Measurements from ENCODE around the gene TMEM229A. TPM values are rescaled to one million over a fixed set of nuclear protein-coding genes. Genes with fewer than 3 reads are reported as not detected.

The TMEM229A gene
- total and polyA plus RNA-seq, 9 of the 15 experiments (the other 6 are each of a cell fraction or from before 2014, with no cell fraction given): not detected

DNA sequence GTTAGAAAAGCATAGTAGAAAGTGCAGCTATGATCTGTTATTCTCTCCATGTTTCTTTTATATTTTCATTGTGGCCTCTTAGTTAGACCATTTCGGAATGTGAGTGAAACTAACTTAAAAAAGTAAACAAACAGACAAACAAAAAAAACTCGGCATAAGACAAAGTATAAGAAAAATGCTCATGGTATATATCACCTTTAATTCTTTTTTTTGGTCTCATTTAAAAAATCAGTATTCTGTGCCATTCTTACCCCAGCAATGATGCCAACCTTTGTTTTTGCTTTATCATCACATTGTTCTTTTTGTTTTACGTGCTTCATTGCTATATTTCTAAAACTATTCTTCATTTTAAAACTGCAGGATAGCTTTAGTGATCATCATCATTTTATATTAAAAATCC lies 2.8 kb upstream of the TMEM229A start:
- in situ Hi-C loops (cut with MboI) (no loop called here), intact Hi-C loops (cut with micrococcal nuclease) (no loop called here)
- TF ChIP-seq ZNF316 (IDR thresholded peaks at IDR 0.05) (peak; percentile 46), ZZZ3 (IDR thresholded peaks at IDR 0.05) (no peak)
- POLR2A ChIA-PET: no interaction called here
- Histone ChIP-seq H3K27ac (ENCODE audit: extremely low read depth, low read depth, low read length) (no peak overlapping the region), H3K9me3 (replicated peaks; ENCODE audit: control insufficient read depth, insufficient read depth, low read depth, low read length) (no peaks in the 10 kb centered on the region), H3K9me1 (ENCODE audit: control insufficient read depth, insufficient read depth, low read length) (no peaks in the 10 kb centered on the region), H3K4me3 (no peak overlapping the region), H3K4me2 (ENCODE audit: insufficient read depth, low read length) (no peak overlapping the region), H2AFZ (ENCODE audit: low read depth, low read length) (no peak overlapping the region), H3K27me3 (ENCODE audit: control insufficient read depth in 2 of 2, insufficient read depth in 2 of 2, low read length in 2 of 2) (peaks cover 0 to 12% of the 10 kb centered on the region in 2 experiments; a peak in 1 of 5 replicates), H3K36me3 (ENCODE audit: control insufficient read depth, insufficient read depth, low read length) (no peaks in the 10 kb centered on the region), H4K20me1 (replicated peaks; ENCODE audit: control insufficient read depth, insufficient read depth, low read length) (no peaks in the 10 kb centered on the region), H3K4me1 (replicated peaks in 1 of 2; ENCODE audit: control insufficient read depth in 2 of 2, insufficient read depth in 2 of 2, low read length in 2 of 2) (peaks cover 0 to 7% of the 10 kb centered on the region in 2 experiments; a peak in 1 of 5 replicates), H3K79me2 (ENCODE audit: control insufficient read depth, insufficient read depth, low read length) (no peaks in the 10 kb centered on the region), H3K9ac (ENCODE audit: insufficient read depth in 1 of 2, low read depth in 2 of 2, low read length in 2 of 2) (no peak overlapping the region)
- 0% methylated on average over 3 of the region's 3 CpGs for WGBS (ENCODE audit: insufficient coverage, low coverage, missing lambda C conversion rate)
- FAIRE-seq: no peak
- CTCF ChIA-PET (ENCODE audit: low intra/inter-chr PET ratio): no interaction called here
- ATAC-seq: no peak
- no peak for DNase-seq (ENCODE audit: extremely low read depth in 1 of 4, low spot score in 3 of 4)
- no TSS peak for BruUV-seq (replicated peaks)

- DNase-seq (ENCODE audit: extremely low read depth in 1 of 4, low spot score in 3 of 4): no peak
- TF ChIP-seq, protein P1, sequence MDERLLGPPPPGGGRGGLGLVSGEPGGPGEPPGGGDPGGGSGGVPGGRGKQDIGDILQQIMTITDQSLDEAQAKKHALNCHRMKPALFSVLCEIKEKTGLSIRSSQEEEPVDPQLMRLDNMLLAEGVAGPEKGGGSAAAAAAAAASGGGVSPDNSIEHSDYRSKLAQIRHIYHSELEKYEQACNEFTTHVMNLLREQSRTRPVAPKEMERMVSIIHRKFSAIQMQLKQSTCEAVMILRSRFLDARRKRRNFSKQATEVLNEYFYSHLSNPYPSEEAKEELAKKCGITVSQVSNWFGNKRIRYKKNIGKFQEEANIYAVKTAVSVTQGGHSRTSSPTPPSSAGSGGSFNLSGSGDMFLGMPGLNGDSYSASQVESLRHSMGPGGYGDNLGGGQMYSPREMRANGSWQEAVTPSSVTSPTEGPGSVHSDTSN (CRISPR knock-in tag; IDR thresholded peaks at IDR 0.05; ENCODE audit: low read depth): no peak
- TF ChIP-seq, protein P1 (tag; conservative IDR thresholded peaks at IDR 0.05; ENCODE audit: low read depth): no peak
- TF ChIP-seq ZNF518B (CRISPR knock-in tag; IDR thresholded peaks at IDR 0.05) (no peak), NEUROD1 (IDR thresholded peaks at IDR 0.05; ENCODE audit: borderline replicate concordance, low read depth, low read length, partially characterized antibody) (no peak), HIVEP1 (CRISPR knock-in tag; IDR thresholded peaks at IDR 0.05) (no peak), ZBTB8A (IDR thresholded peaks at IDR 0.05; ENCODE audit: partially characterized antibody) (no peak), SMARCA5 (IDR thresholded peaks at IDR 0.05) (no peak), ZNF165 (CRISPR knock-in tag; IDR thresholded peaks at IDR 0.05; ENCODE audit: borderline replicate concordance) (no peak)
Observed at GRCh38 chr7:124034754-124035100, 1.9 kb upstream of the TMEM229A start.

More at GRCh38 chr7:124034754-124035100, 1.9 kb upstream of the TMEM229A start:
- intact Hi-C loops (cut with micrococcal nuclease) (no loop called here), in situ Hi-C loops (cut with MboI) (no loop called here)
- no peak overlapping the region for H3K4me3 ChIP-seq
- ChIA-PET CTCF (ENCODE audit: low intra/inter-chr PET ratio) (no interaction called here), POLR2A (no interaction called here)
- H3K27me3 ChIP-seq (ENCODE audit: control insufficient read depth in 2 of 2, insufficient read depth in 2 of 2, low read length in 2 of 2): peaks cover 0 to 12% of the 10 kb centered on the region in 2 experiments; a peak in 1 of 5 replicates
- no peaks in the 10 kb centered on the region for H4K20me1 ChIP-seq (replicated peaks; ENCODE audit: control insufficient read depth, insufficient read depth, low read length)
- BruUV-seq (replicated peaks): no TSS peak
- no peaks in the 10 kb centered on the region for H3K36me3 ChIP-seq (ENCODE audit: control insufficient read depth, insufficient read depth, low read length)
- FAIRE-seq (no peak), ATAC-seq (no peak)
- no peak overlapping the region for H3K9ac ChIP-seq (ENCODE audit: insufficient read depth in 1 of 2, low read depth in 2 of 2, low read length in 2 of 2)
- no peak overlapping the region for H3K4me2 ChIP-seq (ENCODE audit: insufficient read depth, low read length)
- H3K79me2 ChIP-seq (ENCODE audit: control insufficient read depth, insufficient read depth, low read length): no peaks in the 10 kb centered on the region
- 0% methylated on average over 1 of the region's 1 CpG for WGBS (ENCODE audit: insufficient coverage, low coverage, missing lambda C conversion rate)
- no peak overlapping the region for H2AFZ ChIP-seq (ENCODE audit: low read depth, low read length)
- peaks cover 0 to 7% of the 10 kb centered on the region in 2 experiments; a peak in 1 of 5 replicates for H3K4me1 ChIP-seq (replicated peaks in 1 of 2; ENCODE audit: control insufficient read depth in 2 of 2, insufficient read depth in 2 of 2, low read length in 2 of 2)
- H3K9me3 ChIP-seq (replicated peaks; ENCODE audit: control insufficient read depth, insufficient read depth, low read depth, low read length): no peaks in the 10 kb centered on the region
- no peak overlapping the region for H3K27ac ChIP-seq (ENCODE audit: extremely low read depth, low read depth, low read length)
- H3K9me1 ChIP-seq (ENCODE audit: control insufficient read depth, insufficient read depth, low read length): no peaks in the 10 kb centered on the region
